ENCODE measurements around the gene GRK2.
"Not testable (repeated sequence)": the region's sequence is repeated elsewhere in the genome, so short reads cannot be mapped to it uniquely, and the experiment has no call there.

Gene GRK2

DNA sequence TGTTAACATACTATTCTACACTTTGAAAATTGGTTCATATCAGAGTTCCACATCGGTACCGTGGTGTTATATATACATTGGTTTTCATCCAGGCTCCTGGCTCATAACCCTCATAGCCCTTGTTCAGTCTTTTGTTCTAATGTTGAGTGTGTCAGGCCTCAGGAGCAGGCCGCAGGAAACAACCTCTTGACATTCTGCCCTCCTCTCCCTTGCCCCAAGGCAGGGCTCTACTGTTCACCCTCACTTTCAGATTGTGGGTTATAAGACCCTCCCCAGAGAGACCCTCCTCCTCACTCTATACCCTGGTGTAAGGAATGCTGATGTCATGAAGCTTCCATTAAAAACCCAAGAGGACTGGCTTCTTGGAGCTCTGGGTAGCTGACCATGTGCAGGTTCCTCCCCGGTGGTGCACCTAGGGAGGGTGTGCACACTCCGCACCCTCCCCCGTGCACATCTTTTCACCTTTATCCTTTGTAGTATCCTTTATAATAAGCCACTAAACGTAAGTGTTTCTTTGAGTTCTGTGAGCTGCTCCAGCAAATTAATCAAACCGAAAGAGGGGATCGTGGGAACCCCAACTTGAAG, 49.1 kb downstream of the GRK2 start:
- 97% methylated on average over 9 of the region's 9 CpGs for WGBS, 2 experiments
- Histone ChIP-seq H3K4me1 (ENCODE audit: control insufficient read depth, insufficient read depth, low read length) (no peaks in the 10 kb centered on the region), H3K4me3 (ENCODE audit: insufficient read depth, low read depth, low read length) (no peak overlapping the region), H3K36me3 (ENCODE audit: control insufficient read depth, insufficient read depth, low read length) (no peaks in the 10 kb centered on the region), H3K27me3 (ENCODE audit: control insufficient read depth, insufficient read depth, low read length, poor library complexity, severe bottlenecking) (peaks cover 29% of the 10 kb centered on the region), H3K9me3 (ENCODE audit: control insufficient read depth, low read length) (no peaks in the 10 kb centered on the region), H3K27ac (ENCODE audit: insufficient read depth, low read depth, low read length, poor library complexity, severe bottlenecking) (no peak overlapping the region)

DNA sequence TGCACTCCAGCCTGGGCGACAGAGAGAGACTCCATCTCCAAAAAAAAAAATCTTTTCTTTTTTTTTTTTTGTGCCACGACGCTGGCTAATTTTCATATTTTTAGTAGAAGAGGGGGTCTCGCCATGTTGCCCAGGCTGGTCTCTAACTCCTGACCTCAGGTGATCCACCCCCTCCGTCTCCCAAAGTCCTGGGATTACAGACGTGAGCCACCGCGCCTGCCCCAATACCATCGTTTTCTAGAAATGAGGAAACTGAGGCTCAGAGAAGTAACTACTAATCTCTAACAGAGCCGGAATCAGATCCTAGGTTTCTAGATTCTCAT, 50.6 kb downstream of the GRK2 start:
- H3K9me3 ChIP-seq (ENCODE audit: control insufficient read depth, low read length) = no peaks in the 10 kb centered on the region
- no peak overlapping the region for H3K27ac ChIP-seq (ENCODE audit: insufficient read depth, low read depth, low read length, poor library complexity, severe bottlenecking)
- peak overlapping the region; percentile 66 for H3K4me3 ChIP-seq (ENCODE audit: insufficient read depth, low read depth, low read length)
- no peaks in the 10 kb centered on the region for H3K36me3 ChIP-seq (ENCODE audit: control insufficient read depth, insufficient read depth, low read length)
- WGBS, 2 experiments = 4% methylated on average over 10 of the region's 10 CpGs
- peaks cover 29% of the 10 kb centered on the region for H3K27me3 ChIP-seq (ENCODE audit: control insufficient read depth, insufficient read depth, low read length, poor library complexity, severe bottlenecking)
- H3K4me1 ChIP-seq (ENCODE audit: control insufficient read depth, insufficient read depth, low read length) = no peaks in the 10 kb centered on the region

DNA sequence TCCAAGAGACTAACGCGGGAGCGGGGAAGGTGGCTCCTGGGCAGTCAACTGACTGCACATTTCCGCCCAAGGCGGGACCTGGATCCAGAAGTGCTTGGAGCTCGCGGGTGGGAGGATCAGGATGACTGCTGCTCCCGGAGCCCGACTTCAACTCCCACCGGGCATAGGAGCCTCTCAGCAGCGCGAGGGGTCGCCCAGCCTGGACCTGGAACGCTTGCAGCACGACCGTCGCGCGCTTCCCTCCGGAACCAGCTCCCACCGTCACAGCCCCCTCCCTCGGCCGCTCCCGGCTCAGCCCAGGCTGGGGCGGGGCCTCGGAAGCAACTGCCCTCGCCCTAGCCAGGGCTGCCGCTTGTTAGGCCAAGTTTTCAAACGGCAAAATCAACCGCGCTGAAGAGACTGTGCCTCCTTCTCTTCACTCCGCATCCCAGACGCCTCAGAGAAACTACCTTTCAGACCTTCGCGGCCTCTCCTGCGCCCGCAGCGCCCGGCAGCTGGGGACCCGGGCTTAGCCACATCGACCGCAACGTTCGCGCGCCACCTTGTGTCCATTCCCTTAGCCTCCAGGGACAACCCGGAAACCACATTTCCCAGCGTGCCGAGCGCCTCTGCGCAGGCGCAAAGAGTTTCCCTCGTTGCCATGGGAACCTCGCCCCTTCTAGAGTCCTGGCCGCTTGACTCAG, 51.1 kb downstream of the GRK2 start:
- WGBS, 2 experiments = 0% methylated on average over 55 of the region's 55 CpGs
- Histone ChIP-seq H3K4me3 (ENCODE audit: insufficient read depth, low read depth, low read length) (peak overlapping the region; percentile 66), H3K27ac (ENCODE audit: insufficient read depth, low read depth, low read length, poor library complexity, severe bottlenecking) (peak overlapping the region; percentile 41), H3K27me3 (ENCODE audit: control insufficient read depth, insufficient read depth, low read length, poor library complexity, severe bottlenecking) (peaks cover 29% of the 10 kb centered on the region), H3K4me1 (ENCODE audit: control insufficient read depth, insufficient read depth, low read length) (no peaks in the 10 kb centered on the region), H3K36me3 (ENCODE audit: control insufficient read depth, insufficient read depth, low read length) (no peaks in the 10 kb centered on the region), H3K9me3 (ENCODE audit: control insufficient read depth, low read length) (no peaks in the 10 kb centered on the region)

DNA sequence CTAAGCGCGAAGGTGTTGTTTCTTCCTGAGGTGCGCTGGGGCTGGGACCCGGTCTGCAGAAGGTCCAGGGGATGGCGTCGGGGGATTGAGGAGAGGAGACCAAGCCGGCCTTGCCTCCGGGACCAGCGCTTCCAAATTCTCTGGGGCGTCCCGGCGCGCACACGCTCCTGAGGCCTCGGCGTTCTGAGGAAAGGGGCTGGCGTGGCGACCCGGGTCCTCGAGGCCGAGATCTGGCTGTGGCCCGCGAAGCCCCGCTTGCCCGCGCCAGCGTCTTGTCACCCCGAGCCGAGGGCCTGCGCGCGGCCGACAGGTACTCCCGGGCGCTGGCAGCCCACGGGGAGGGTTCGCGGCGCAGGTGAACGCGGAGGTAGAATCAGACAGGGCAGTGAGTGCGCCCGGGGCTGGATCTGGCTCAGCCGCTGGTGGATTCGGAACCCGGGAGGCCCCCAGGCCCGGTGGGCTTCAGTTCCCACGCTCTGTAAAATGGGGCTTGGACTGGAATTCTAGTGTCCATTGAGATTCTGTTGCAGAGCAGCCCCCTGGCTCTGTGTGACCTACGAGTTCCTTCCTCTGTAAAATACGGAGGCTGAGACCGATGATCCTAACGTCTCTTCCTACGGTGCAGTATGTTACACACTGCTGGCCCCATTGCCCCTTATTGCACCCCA, 51.7 kb downstream of the GRK2 start:
- 4% methylated on average over 53 of the region's 53 CpGs for WGBS, 2 experiments
- no peak overlapping the region for H3K27ac ChIP-seq (ENCODE audit: insufficient read depth, low read depth, low read length, poor library complexity, severe bottlenecking)
- H3K4me1 ChIP-seq (ENCODE audit: control insufficient read depth, insufficient read depth, low read length) = no peaks in the 10 kb centered on the region
- no peaks in the 10 kb centered on the region for H3K9me3 ChIP-seq (ENCODE audit: control insufficient read depth, low read length)
- no peaks in the 10 kb centered on the region for H3K36me3 ChIP-seq (ENCODE audit: control insufficient read depth, insufficient read depth, low read length)
- peak overlapping the region; percentile 66 for H3K4me3 ChIP-seq (ENCODE audit: insufficient read depth, low read depth, low read length)
- peaks cover 29% of the 10 kb centered on the region for H3K27me3 ChIP-seq (ENCODE audit: control insufficient read depth, insufficient read depth, low read length, poor library complexity, severe bottlenecking)

DNA sequence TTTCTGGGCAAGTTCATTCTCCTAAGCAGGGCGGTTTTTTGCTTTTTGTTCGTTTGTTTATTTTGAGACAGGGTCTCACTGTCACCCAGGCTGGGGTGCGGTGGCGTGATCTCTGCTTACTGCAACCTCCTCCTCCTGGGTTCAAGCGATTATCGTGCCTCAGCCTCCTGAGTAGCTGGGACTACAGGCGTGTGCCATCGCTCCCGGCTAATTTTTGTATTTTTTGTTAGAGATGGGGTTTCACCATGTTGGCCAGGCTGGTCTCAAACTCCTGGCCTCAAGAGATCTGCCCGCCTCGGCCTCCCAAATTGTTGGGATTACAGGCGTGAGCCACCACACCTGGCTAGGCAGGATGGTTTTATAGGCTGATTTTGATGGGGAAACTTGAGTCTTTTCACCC, 52.6 kb downstream of the GRK2 start:
- H3K36me3 ChIP-seq (ENCODE audit: control insufficient read depth, insufficient read depth, low read length); H3K9me3 ChIP-seq (ENCODE audit: control insufficient read depth, low read length); H3K27ac ChIP-seq (ENCODE audit: insufficient read depth, low read depth, low read length, poor library complexity, severe bottlenecking); H3K4me3 ChIP-seq (ENCODE audit: insufficient read depth, low read depth, low read length); H3K4me1 ChIP-seq (ENCODE audit: control insufficient read depth, insufficient read depth, low read length): not testable (repeated sequence)
- 91% methylated on average over 12 of the region's 12 CpGs for WGBS, 2 experiments
- H3K27me3 ChIP-seq (ENCODE audit: control insufficient read depth, insufficient read depth, low read length, poor library complexity, severe bottlenecking) = peaks cover 29% of the 10 kb centered on the region

DNA sequence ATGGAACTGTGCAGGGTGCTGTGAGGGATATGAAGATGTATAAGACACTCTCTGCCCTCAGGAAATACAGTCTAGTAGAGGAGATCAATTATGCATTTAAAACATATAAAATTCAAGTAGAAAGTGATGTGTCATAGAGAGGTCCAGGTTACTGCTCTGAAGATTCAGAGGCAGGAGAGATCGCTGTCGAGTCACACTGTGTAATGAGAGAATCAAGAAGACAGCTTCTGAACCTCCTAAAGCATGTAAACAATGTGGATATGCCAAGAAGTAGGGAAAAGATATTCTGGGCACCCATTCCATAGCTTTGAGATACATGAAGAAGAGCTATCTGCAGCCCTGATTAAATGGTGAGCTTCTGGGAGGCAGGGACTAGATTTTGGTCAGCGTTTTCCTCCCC, 53.7 kb downstream of the GRK2 start:
- no peaks in the 10 kb centered on the region for H3K9me3 ChIP-seq (ENCODE audit: control insufficient read depth, low read length)
- H3K27me3 ChIP-seq (ENCODE audit: control insufficient read depth, insufficient read depth, low read length, poor library complexity, severe bottlenecking) = peaks cover 29% of the 10 kb centered on the region
- H3K4me3 ChIP-seq (ENCODE audit: insufficient read depth, low read depth, low read length) = no peak overlapping the region
- H3K27ac ChIP-seq (ENCODE audit: insufficient read depth, low read depth, low read length, poor library complexity, severe bottlenecking) = no peak overlapping the region
- H3K36me3 ChIP-seq (ENCODE audit: control insufficient read depth, insufficient read depth, low read length) = no peaks in the 10 kb centered on the region
- H3K4me1 ChIP-seq (ENCODE audit: control insufficient read depth, insufficient read depth, low read length) = no peaks in the 10 kb centered on the region
- 80 to 86% methylated on average over 3 of the region's 3 CpGs for WGBS, 2 experiments

DNA sequence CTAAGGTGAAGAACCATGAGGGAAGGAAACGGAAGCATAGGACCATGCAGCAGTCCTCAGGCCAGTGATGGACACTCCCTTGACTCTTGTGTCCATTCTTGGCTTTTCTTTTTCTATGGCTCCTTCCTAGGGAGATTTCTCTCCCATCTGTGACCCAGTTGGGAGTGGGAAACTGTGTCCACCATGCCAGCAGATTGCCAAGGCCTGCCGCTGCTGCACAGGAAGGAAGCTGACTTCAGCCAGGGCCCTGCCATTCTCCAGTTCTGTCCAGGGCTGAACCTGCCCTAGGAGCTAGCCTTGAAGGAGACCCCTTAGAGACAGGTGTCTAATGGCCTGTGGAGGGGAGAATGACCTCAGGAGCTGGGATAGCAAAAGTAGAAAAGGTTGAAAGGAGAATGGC, 54.4 kb downstream of the GRK2 start:
- Histone ChIP-seq H3K4me1 (ENCODE audit: control insufficient read depth, insufficient read depth, low read length) (no peaks in the 10 kb centered on the region), H3K36me3 (ENCODE audit: control insufficient read depth, insufficient read depth, low read length) (no peaks in the 10 kb centered on the region), H3K27ac (ENCODE audit: insufficient read depth, low read depth, low read length, poor library complexity, severe bottlenecking) (no peak overlapping the region), H3K9me3 (ENCODE audit: control insufficient read depth, low read length) (no peaks in the 10 kb centered on the region), H3K4me3 (ENCODE audit: insufficient read depth, low read depth, low read length) (no peak overlapping the region), H3K27me3 (ENCODE audit: control insufficient read depth, insufficient read depth, low read length, poor library complexity, severe bottlenecking) (peaks cover 26% of the 10 kb centered on the region)
- 91 to 93% methylated on average over 2 of the region's 2 CpGs for WGBS, 2 experiments

DNA sequence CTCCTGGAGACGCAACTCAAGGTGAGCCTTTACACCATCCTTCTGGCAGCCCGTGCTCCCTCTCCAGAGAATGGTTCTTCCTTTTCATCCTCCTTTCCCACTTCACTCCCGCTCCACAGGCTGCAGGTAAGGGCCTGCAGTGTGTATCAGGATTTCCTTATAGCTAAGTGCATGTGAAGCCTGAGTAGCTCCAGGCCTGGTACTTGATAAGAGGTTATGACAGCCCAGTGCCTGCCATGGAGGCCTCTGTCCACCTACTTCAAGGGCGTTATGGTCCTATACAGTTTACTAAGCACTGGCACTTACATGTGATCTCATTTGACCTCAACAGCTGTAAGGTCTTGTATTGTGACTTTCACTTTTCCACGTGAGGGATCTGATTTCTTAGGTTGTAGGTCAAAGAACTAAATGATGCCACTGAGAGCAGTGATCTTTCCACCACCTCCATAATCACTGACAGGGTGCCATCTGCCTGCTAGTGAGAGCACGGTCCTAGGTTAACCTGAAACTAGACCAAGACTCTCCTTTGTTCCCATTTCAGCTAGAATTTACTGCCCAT, 55.1 kb downstream of the GRK2 start:
- no peak overlapping the region for H3K4me3 ChIP-seq (ENCODE audit: insufficient read depth, low read depth, low read length)
- no peak overlapping the region for H3K27ac ChIP-seq (ENCODE audit: insufficient read depth, low read depth, low read length, poor library complexity, severe bottlenecking)
- no peaks in the 10 kb centered on the region for H3K36me3 ChIP-seq (ENCODE audit: control insufficient read depth, insufficient read depth, low read length)
- H3K4me1 ChIP-seq (ENCODE audit: control insufficient read depth, insufficient read depth, low read length) = no peaks in the 10 kb centered on the region
- H3K9me3 ChIP-seq (ENCODE audit: control insufficient read depth, low read length) = no peaks in the 10 kb centered on the region
- WGBS, 2 experiments = 87 to 92% methylated on average over 6 of the region's 6 CpGs
- H3K27me3 ChIP-seq (ENCODE audit: control insufficient read depth, insufficient read depth, low read length, poor library complexity, severe bottlenecking) = peaks cover 26% of the 10 kb centered on the region

DNA sequence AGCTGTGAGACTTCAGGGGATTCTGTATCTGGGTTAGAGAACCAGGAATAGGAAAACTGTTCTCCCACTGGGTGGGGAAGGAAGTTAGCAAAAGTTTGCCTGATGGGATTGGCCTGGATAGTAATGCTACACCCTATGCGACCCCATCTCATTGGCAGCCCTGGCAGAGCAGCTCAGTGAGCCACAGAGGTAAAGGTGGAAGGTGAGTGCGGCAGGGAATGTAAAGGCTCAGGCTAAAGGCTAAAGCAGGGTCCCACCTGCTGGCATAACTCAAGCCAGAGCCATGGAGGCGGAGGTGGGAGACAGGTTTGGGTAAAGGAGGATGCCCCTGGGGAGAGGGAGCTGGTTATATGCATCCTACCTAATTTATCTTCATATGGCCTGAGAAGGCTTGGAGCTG, 55.8 kb downstream of the GRK2 start:
- WGBS, 2 experiments = 91 to 93% methylated on average over 3 of the region's 3 CpGs
- H3K4me1 ChIP-seq (ENCODE audit: control insufficient read depth, insufficient read depth, low read length) = no peaks in the 10 kb centered on the region
- peaks cover 26% of the 10 kb centered on the region for H3K27me3 ChIP-seq (ENCODE audit: control insufficient read depth, insufficient read depth, low read length, poor library complexity, severe bottlenecking)
- no peak overlapping the region for H3K27ac ChIP-seq (ENCODE audit: insufficient read depth, low read depth, low read length, poor library complexity, severe bottlenecking)
- H3K4me3 ChIP-seq (ENCODE audit: insufficient read depth, low read depth, low read length) = no peak overlapping the region
- H3K9me3 ChIP-seq (ENCODE audit: control insufficient read depth, low read length) = no peaks in the 10 kb centered on the region
- no peaks in the 10 kb centered on the region for H3K36me3 ChIP-seq (ENCODE audit: control insufficient read depth, insufficient read depth, low read length)

DNA sequence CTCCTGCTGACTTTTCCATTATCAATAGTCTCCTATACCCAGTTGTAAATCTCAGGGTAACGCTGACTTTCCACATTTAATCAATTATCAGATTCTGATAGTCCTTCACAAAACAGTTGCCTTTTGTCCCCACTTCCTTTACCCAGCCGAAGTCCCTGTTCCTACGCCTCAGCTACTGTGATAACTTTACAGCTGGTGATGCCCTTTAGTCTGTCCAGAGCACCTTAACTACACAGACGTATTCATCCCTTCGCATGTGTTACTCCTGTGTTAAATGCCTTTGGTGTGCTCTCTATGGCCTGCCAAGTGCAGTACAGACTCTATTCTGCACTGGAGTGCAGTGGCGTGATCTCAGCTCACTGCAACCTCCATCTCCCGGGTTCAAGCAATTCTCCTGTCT, 57.3 kb downstream of the GRK2 start:
- Histone ChIP-seq H3K4me1 (ENCODE audit: control insufficient read depth, insufficient read depth, low read length) (no peaks in the 10 kb centered on the region), H3K4me3 (ENCODE audit: insufficient read depth, low read depth, low read length) (no peak overlapping the region), H3K9me3 (ENCODE audit: control insufficient read depth, low read length) (no peaks in the 10 kb centered on the region), H3K27ac (ENCODE audit: insufficient read depth, low read depth, low read length, poor library complexity, severe bottlenecking) (no peak overlapping the region), H3K27me3 (ENCODE audit: control insufficient read depth, insufficient read depth, low read length, poor library complexity, severe bottlenecking) (peaks cover 18% of the 10 kb centered on the region), H3K36me3 (ENCODE audit: control insufficient read depth, insufficient read depth, low read length) (no peaks in the 10 kb centered on the region)
- WGBS, 2 experiments = 91 to 93% methylated on average over 7 of the region's 7 CpGs
